OCI-LY1 (cell line): ENCODE data around the gene CLDN4.
"Not testable (repeated sequence)": the region's sequence is repeated elsewhere in the genome, so short reads cannot be mapped to it uniquely, and the experiment has no call there.

Experiments used
- H2AFZ ChIP-seq: fragments of 200-600 bp; sonication (generic), shearing (Covaris generic); 2 replicates; pipeline ENCODE4 v1.6.0; 2014; ENCODE audit warnings: antibody characterized with exemption, mild to moderate bottlenecking, low read length
- H3F3A ChIP-seq: fragments of 200-600 bp; sonication (generic), shearing (Covaris generic); 2 replicates; pipeline ENCODE4 v1.6.0; 2014; ENCODE audit warnings: mild to moderate bottlenecking, antibody characterized with exemption, low read length, moderate library complexity; ENCODE audit not compliant: insufficient read depth
- H3K27ac ChIP-seq: fragments of 200-600 bp; sonication (generic); 2 replicates; pipeline ENCODE4 v1.5.1; 2014; ENCODE audit warnings: low read length, mixed run types, mild to moderate bottlenecking, low read depth; ENCODE audit not compliant: poor library complexity, severe bottlenecking
- H3K27me3 ChIP-seq: fragments of 200-600 bp; sonication (generic); 2 replicates; pipeline ENCODE4 v1.6.0; 2014; ENCODE audit warnings: antibody characterized with exemption, mild to moderate bottlenecking, low read length, moderate library complexity; ENCODE audit not compliant: insufficient read depth
- H3K36me3 ChIP-seq: fragments of 200-600 bp; sonication (generic); 2 replicates; pipeline ENCODE4 v1.6.1; 2014; ENCODE audit warnings: mild to moderate bottlenecking, antibody characterized with exemption, low read length, moderate library complexity, mixed read lengths; ENCODE audit not compliant: insufficient read depth
- H3K4me1 ChIP-seq: fragments of 200-600 bp; sonication (generic); 2 replicates; pipeline ENCODE4 v1.5.1; 2014; ENCODE audit warnings: mild to moderate bottlenecking, low read length, moderate library complexity; ENCODE audit not compliant: insufficient read depth, severe bottlenecking
- H3K4me2 ChIP-seq: fragments of 200-600 bp; sonication (generic), shearing (Covaris generic); 2 replicates; pipeline ENCODE4 v1.6.1; 2014; ENCODE audit warnings: low read length
- H3K4me3 ChIP-seq: fragments of 200-600 bp; sonication (generic); 2 replicates; pipeline ENCODE4 v1.5.1; 2014; ENCODE audit warnings: low read length, low read depth, mild to moderate bottlenecking, mixed read lengths; ENCODE audit not compliant: poor library complexity, severe bottlenecking
- H3K79me2 ChIP-seq: fragments of 200-600 bp; shearing (Covaris generic); 2 replicates; pipeline ENCODE4 v1.6.1; 2016; ENCODE audit warnings: mixed run types, low read length, mixed read lengths; ENCODE audit not compliant: insufficient read depth
- H3K9ac ChIP-seq: fragments of 200-600 bp; sonication (generic), shearing (Covaris generic); 2 replicates; pipeline ENCODE4 v1.6.1; 2014; ENCODE audit warnings: mild to moderate bottlenecking, low read length, mixed read lengths
- H3K9me2 ChIP-seq: fragments of 200-600 bp; sonication (generic), shearing (Covaris generic); 2 replicates; pipeline ENCODE4 v1.6.1; 2014; ENCODE audit warnings: low read depth, mild to moderate bottlenecking, low read length, mixed read lengths
- H3K9me3 ChIP-seq: fragments of 200-600 bp; shearing (Covaris generic); 2 replicates; pipeline ENCODE4 v1.6.1; 2014; ENCODE audit warnings: low read length, mixed read lengths
- H4K20me1 ChIP-seq: fragments of 200-600 bp; sonication (generic), shearing (Covaris generic); 2 replicates; pipeline ENCODE4 v1.6.0; 2016; ENCODE audit warnings: mild to moderate bottlenecking, low read length; ENCODE audit not compliant: insufficient read depth
- CTCF ChIP-seq: fragments of 200-600 bp; sonication (generic), shearing (Covaris generic); IDR thresholded peaks from 2 replicates; pipeline ENCODE4 v1.5.1; 2017; ENCODE audit warnings: mild to moderate bottlenecking, antibody characterized with exemption, low read length, moderate library complexity, mixed read lengths
- EZH2 ChIP-seq: fragments of 200-600 bp; sonication (generic), shearing (Covaris generic); IDR thresholded peaks from 2 replicates; pipeline ENCODE4 v1.8.0; 2017; ENCODE audit warnings: borderline replicate concordance, mixed run types, mild to moderate bottlenecking, antibody characterized with exemption, low read length, moderate library complexity, mixed read lengths

The CLDN4 gene

GRCh38 chr7:73834626-73835191 lies 3.9 kb downstream of the CLDN4 start:
- H3K27me3 ChIP-seq: no peaks in the 10 kb centered on the region; the same call in 1 of the 2 replicates
- no peaks in the 10 kb centered on the region for H3K9me3 ChIP-seq
- H2AFZ ChIP-seq: no peak overlapping the region
- no peaks in the 10 kb centered on the region for H3K79me2 ChIP-seq
- no peak overlapping the region for H3K4me3 ChIP-seq
- H3K4me2 ChIP-seq: no peak overlapping the region
- no peaks in the 10 kb centered on the region for H4K20me1 ChIP-seq
- no peak overlapping the region for H3K9ac ChIP-seq
- H3K27ac ChIP-seq: no peak overlapping the region
- no peaks in the 10 kb centered on the region for H3K36me3 ChIP-seq
- TF ChIP-seq EZH2 (no peak), CTCF (no peak)
- H3K4me1 ChIP-seq: no peaks in the 10 kb centered on the region
- no peaks in the 10 kb centered on the region for H3F3A ChIP-seq
- no peaks in the 10 kb centered on the region for H3K9me2 ChIP-seq

- not testable (repeated sequence) for H3F3A ChIP-seq, H3K27me3 ChIP-seq, H3K9me3 ChIP-seq, H4K20me1 ChIP-seq, H3K9me2 ChIP-seq, H3K4me3 ChIP-seq, H3K79me2 ChIP-seq, H3K36me3 ChIP-seq, H3K9ac ChIP-seq, H3K27ac ChIP-seq, H2AFZ ChIP-seq, H3K4me1 ChIP-seq, H3K4me2 ChIP-seq
Observed at GRCh38 chr7:73837167-73837566, 6.4 kb downstream of the CLDN4 start.

- H2AFZ ChIP-seq: no peak overlapping the region
- no peak overlapping the region for H3K4me3 ChIP-seq
- no peaks in the 10 kb centered on the region for H3K9me2 ChIP-seq
- H3K9me3 ChIP-seq: no peaks in the 10 kb centered on the region
- TF ChIP-seq EZH2 (no peak), CTCF (no peak)
- no peaks in the 10 kb centered on the region for H3F3A ChIP-seq
- no peaks in the 10 kb centered on the region for H3K79me2 ChIP-seq
- H3K36me3 ChIP-seq: no peaks in the 10 kb centered on the region
- H3K4me2 ChIP-seq: no peak overlapping the region
- no peak overlapping the region for H3K9ac ChIP-seq
- peaks cover 7% of the 10 kb centered on the region; the same call in 1 of the 2 replicates for H3K27me3 ChIP-seq
- H4K20me1 ChIP-seq: no peaks in the 10 kb centered on the region
- no peaks in the 10 kb centered on the region for H3K4me1 ChIP-seq
- no peak overlapping the region for H3K27ac ChIP-seq
Observed at GRCh38 chr7:73838642-73839041, 7.8 kb downstream of the CLDN4 start.

GRCh38 chr7:73839290-73839689 lies 8.5 kb downstream of the CLDN4 start:
- Histone ChIP-seq H3F3A (no peaks in the 10 kb centered on the region), H2AFZ (no peak overlapping the region), H3K9me2 (no peaks in the 10 kb centered on the region), H3K27me3 (peaks cover 7% of the 10 kb centered on the region; the same call in 1 of the 2 replicates), H3K4me2 (no peak overlapping the region), H3K4me1 (no peaks in the 10 kb centered on the region), H3K27ac (no peak overlapping the region), H3K4me3 (no peak overlapping the region), H3K36me3 (no peaks in the 10 kb centered on the region), H3K79me2 (no peaks in the 10 kb centered on the region), H3K9ac (no peak overlapping the region), H4K20me1 (no peaks in the 10 kb centered on the region), H3K9me3 (no peaks in the 10 kb centered on the region)
- TF ChIP-seq CTCF (no peak), EZH2 (no peak)
